ENCODE data around the gene GPR17. TPM values are rescaled to one million over a fixed set of nuclear protein-coding genes. Genes with fewer than 3 reads are reported as not detected.

Gene GPR17
- polyA plus RNA-seq, 1 donor (not counting 4 experiments of a cell fraction or from before 2014, with no cell fraction given) = not detected

DNA sequence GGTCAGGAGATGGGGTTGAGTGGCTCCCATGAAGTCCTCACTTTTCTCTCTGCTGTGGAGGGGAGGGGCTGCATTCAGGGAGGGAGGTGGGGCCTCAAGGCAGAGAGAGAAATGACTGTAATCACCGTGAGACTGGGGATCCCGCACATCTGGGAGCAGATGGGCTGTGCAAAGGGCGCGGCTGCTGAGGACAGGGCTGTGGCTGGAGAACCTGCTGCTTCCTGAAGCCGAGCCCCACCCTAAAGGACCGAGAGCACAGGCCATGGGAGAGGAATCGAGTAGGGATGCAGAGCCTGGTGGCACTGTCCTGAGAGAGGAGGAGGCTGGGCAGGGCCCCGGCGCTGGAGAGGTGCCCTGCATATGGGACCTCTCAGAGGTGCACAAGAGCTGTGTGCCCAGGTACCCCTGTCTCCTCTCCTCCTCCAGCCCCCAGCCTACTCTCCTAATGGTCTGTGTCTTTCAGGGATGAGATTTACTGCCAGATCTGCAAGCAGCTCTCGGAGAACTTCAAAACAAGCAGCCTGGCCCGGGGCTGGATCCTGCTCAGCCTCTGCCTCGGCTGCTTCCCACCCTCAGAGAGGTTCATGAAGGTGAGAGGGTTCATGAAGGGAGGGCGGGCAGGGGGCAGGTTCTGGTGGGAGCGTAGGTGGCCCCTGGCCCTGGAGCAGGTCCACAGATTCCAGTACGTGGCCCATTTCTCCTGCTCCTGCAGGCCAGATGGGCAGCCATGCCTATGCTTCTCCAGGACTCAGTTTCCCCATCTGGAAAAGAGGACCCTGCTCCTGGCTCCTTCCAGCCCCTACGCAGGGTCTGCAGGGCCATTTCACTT lies 25.9 kb upstream of the GPR17 start:
- no peak overlapping the region for H3K4me3 ChIP-seq (ENCODE audit: control insufficient read depth in 2 of 3, extremely low read depth in 1 of 3, insufficient read depth in 2 of 3, low read depth in 1 of 3, low read length in 3 of 3)
- H3K9me1 ChIP-seq (ENCODE audit: control insufficient read depth, extremely low read depth, insufficient read depth, low read length) = no peaks in the 10 kb centered on the region
- no peaks in the 10 kb centered on the region for H3K9me3 ChIP-seq (ENCODE audit: control insufficient read depth, low read depth, low read length)
- no peaks in the 10 kb centered on the region for H3K79me2 ChIP-seq (ENCODE audit: control insufficient read depth, insufficient read depth, low read length)
- no peak overlapping the region for H3K9ac ChIP-seq (ENCODE audit: control insufficient read depth, extremely low read depth, insufficient read depth, low read length)
- H3K36me3 ChIP-seq (ENCODE audit: control insufficient read depth in 2 of 2, extremely low read depth in 1 of 2, insufficient read depth in 2 of 2, low read length in 2 of 2) = no peaks in the 10 kb centered on the region
- H4K20me1 ChIP-seq (ENCODE audit: control insufficient read depth, extremely low read depth, insufficient read depth, low read length) = no peaks in the 10 kb centered on the region
- TF ChIP-seq EZH2 (IDR thresholded peaks at IDR 0.05; ENCODE audit: low read length) = no peak
- TF ChIP-seq, protein P1, sequence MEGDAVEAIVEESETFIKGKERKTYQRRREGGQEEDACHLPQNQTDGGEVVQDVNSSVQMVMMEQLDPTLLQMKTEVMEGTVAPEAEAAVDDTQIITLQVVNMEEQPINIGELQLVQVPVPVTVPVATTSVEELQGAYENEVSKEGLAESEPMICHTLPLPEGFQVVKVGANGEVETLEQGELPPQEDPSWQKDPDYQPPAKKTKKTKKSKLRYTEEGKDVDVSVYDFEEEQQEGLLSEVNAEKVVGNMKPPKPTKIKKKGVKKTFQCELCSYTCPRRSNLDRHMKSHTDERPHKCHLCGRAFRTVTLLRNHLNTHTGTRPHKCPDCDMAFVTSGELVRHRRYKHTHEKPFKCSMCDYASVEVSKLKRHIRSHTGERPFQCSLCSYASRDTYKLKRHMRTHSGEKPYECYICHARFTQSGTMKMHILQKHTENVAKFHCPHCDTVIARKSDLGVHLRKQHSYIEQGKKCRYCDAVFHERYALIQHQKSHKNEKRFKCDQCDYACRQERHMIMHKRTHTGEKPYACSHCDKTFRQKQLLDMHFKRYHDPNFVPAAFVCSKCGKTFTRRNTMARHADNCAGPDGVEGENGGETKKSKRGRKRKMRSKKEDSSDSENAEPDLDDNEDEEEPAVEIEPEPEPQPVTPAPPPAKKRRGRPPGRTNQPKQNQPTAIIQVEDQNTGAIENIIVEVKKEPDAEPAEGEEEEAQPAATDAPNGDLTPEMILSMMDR (optimal IDR thresholded peaks at IDR 0.05 in 1 of 3, IDR thresholded peaks at IDR 0.05 in 1 of 3, conservative IDR thresholded peaks at IDR 0.05 in 1 of 3; ENCODE audit: extremely low read depth in 1 of 3, insufficient read depth in 2 of 3, low read length in 3 of 3) = no peak
- dilution Hi-C loops (cut with MboI; ENCODE audit: extremely low pct_ligation_motif_present, low sequenced_read_pairs) = no loop called here
- FAIRE-seq (no peak), DNase-seq (ENCODE audit: low read depth, low spot score) (no peak)
- H2AFZ ChIP-seq (ENCODE audit: control insufficient read depth, low read length) = no peak overlapping the region
- peaks cover 7% of the 10 kb centered on the region for H3K27me3 ChIP-seq (ENCODE audit: control insufficient read depth, extremely low read depth, insufficient read depth, low read length)
- no peak overlapping the region for H3K4me2 ChIP-seq (ENCODE audit: control insufficient read depth, extremely low read depth, insufficient read depth, low read depth, low read length)
- peaks cover 5% of the 10 kb centered on the region for H3K4me1 ChIP-seq (ENCODE audit: control insufficient read depth, extremely low read depth, insufficient read depth, low read length)
- no peak overlapping the region for H3K27ac ChIP-seq (ENCODE audit: control insufficient read depth, insufficient read depth, low read length)

DNA sequence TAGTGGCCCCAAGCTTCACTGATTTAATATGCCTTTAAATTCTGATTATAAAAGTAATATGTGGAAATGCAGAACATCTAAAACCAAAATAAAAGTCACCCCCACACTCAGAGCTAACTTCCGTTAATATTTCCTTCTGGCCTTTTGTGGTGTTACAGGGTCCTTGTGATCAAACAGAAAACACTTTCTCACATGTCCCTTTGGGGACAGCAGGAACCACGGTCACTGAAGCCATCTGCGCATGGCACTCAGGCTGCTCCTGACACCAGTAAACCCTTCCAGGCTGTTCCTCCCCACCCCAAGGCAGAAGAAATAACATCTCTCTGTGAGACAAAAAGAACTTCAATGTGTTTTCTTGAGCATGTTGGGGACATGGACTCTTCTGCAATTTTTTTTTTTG lies 25.1 kb upstream of the GPR17 start:
- Histone ChIP-seq H3K27ac (ENCODE audit: control insufficient read depth, insufficient read depth, low read length) (no peak overlapping the region), H2AFZ (ENCODE audit: control insufficient read depth, low read length) (no peak overlapping the region), H3K36me3 (ENCODE audit: control insufficient read depth in 2 of 2, extremely low read depth in 1 of 2, insufficient read depth in 2 of 2, low read length in 2 of 2) (no peaks in the 10 kb centered on the region), H3K9me1 (ENCODE audit: control insufficient read depth, extremely low read depth, insufficient read depth, low read length) (no peaks in the 10 kb centered on the region), H3K4me2 (ENCODE audit: control insufficient read depth, extremely low read depth, insufficient read depth, low read depth, low read length) (no peak overlapping the region), H4K20me1 (ENCODE audit: control insufficient read depth, extremely low read depth, insufficient read depth, low read length) (no peaks in the 10 kb centered on the region), H3K27me3 (ENCODE audit: control insufficient read depth, extremely low read depth, insufficient read depth, low read length) (peaks cover 7% of the 10 kb centered on the region), H3K79me2 (ENCODE audit: control insufficient read depth, insufficient read depth, low read length) (no peaks in the 10 kb centered on the region), H3K9ac (ENCODE audit: control insufficient read depth, extremely low read depth, insufficient read depth, low read length) (no peak overlapping the region), H3K4me1 (ENCODE audit: control insufficient read depth, extremely low read depth, insufficient read depth, low read length) (peaks cover 5% of the 10 kb centered on the region), H3K9me3 (ENCODE audit: control insufficient read depth, low read depth, low read length) (no peaks in the 10 kb centered on the region), H3K4me3 (ENCODE audit: control insufficient read depth in 2 of 3, extremely low read depth in 1 of 3, insufficient read depth in 2 of 3, low read depth in 1 of 3, low read length in 3 of 3) (no peak overlapping the region)
- TF ChIP-seq, protein P1 (optimal IDR thresholded peaks at IDR 0.05 in 1 of 3, IDR thresholded peaks at IDR 0.05 in 1 of 3, conservative IDR thresholded peaks at IDR 0.05 in 1 of 3; ENCODE audit: extremely low read depth in 1 of 3, insufficient read depth in 2 of 3, low read length in 3 of 3) = no peak
- TF ChIP-seq EZH2 (IDR thresholded peaks at IDR 0.05; ENCODE audit: low read length) = no peak
- DNase-seq (ENCODE audit: low read depth, low spot score) (no peak), FAIRE-seq (no peak)
- dilution Hi-C loops (cut with MboI; ENCODE audit: extremely low pct_ligation_motif_present, low sequenced_read_pairs) = no loop called here

Data from keratinocyte (primary cell).